H1 (cell line): ENCODE results near the gene LBR. TPM values are rescaled to one million over a fixed set of nuclear protein-coding genes. Genes with fewer than 3 reads are reported as not detected.

Experiments used
- CHD2 ChIP-seq: IDR thresholded peaks from 2 replicates; pipeline ENCODE4 v1.6.1; 2012; ENCODE audit warnings: low read length, improper control_type of control experiment
- CHD7 ChIP-seq: fragments of 300-600 bp; sonication (generic); IDR thresholded peaks from 2 replicates; pipeline ENCODE4 v1.7.1; 2012; ENCODE audit warnings: low read length, moderate library complexity, mild to moderate bottlenecking, inconsistent platforms; ENCODE audit not compliant: insufficient replicate concordance
- NANOG ChIP-seq: IDR thresholded peaks from 2 replicates; pipeline ENCODE4 v1.6.1; 2011; ENCODE audit warnings: low read length, low read depth, mild to moderate bottlenecking, inconsistent platforms; ENCODE audit not compliant: insufficient read depth, poor library complexity, severe bottlenecking
- NRF1 ChIP-seq: IDR thresholded peaks from 2 replicates; pipeline ENCODE4 v1.6.1; 2011; ENCODE audit warnings: mild to moderate bottlenecking, low read depth, low read length, improper control_type of control experiment
- RXRA ChIP-seq: IDR thresholded peaks from 2 replicates; pipeline ENCODE4 v1.6.1; 2011; ENCODE audit warnings: low read depth, mild to moderate bottlenecking, low read length, moderate library complexity; ENCODE audit not compliant: insufficient read depth
- SAP30 ChIP-seq: fragments of 300-600 bp; sonication (generic); IDR thresholded peaks from 2 replicates; pipeline ENCODE4 v1.7.1; 2012; ENCODE audit warnings: low read length, moderate library complexity, mild to moderate bottlenecking, inconsistent platforms; ENCODE audit not compliant: insufficient read depth, insufficient replicate concordance
- TBP ChIP-seq: IDR thresholded peaks from 2 replicates; pipeline ENCODE4 v1.6.1; 2011; ENCODE audit warnings: low read depth, low read length, improper control_type of control experiment
- USF2 ChIP-seq: IDR thresholded peaks from 2 replicates; pipeline ENCODE4 v1.6.1; 2011; ENCODE audit warnings: low read length, improper control_type of control experiment
- polyA plus RNA-seq, 7 experiments: library from polyadenylated mRNA; depleted of rRNA in 3 of 7; stranded (reverse) in 5 of 7; unstranded in 2 of 7; fragments of >200 nt in 5 of 7; fragments of 200-250 nt in 2 of 7; gene quantifications; 1 replicate in 5 of 7; 2 replicates in 1 of 7; 4 replicates in 1 of 7; pipeline versions ENCODE4 v1.2.1 to v1.2.3, GENCODE V29; 2011 to 2013; ENCODE audit warnings: missing spikeins in 2 of 7, mixed read lengths in 2 of 7
- total RNA-seq: library from RNA; stranded (reverse); fragmentation: NEBNext Ultra II Directional; extraction: Animal tissue kit (Norgen Biotek cat#: 25700); gene quantifications from 2 replicates; pipeline ENCODE4 v1.2.1, GENCODE V29; 2021

LBR gene
- total and polyA plus RNA-seq, 2 of the 8 experiments (the other 6 are each of a cell fraction or from before 2014, with no cell fraction given) = 32.1 to 89.8 TPM

GRCh38 chr1:225388372-225388771 lies 39.5 kb downstream of the LBR start (continued):
- TF ChIP-seq CHD7 (no peak), RXRA (no peak), NANOG (no peak), TBP (no peak), NRF1 (no peak), USF2 (no peak), SAP30 (no peak), CHD2 (no peak)
